Activated CD8-positive, alpha-beta memory T cell treated with anti-CD3 and anti-CD28 coated beads for 4 hours (primary cell): Measurements from ENCODE around the gene ARVCF.

Experiments
- DNase-seq, 2 donors: peaks; one replicate each; pipeline ENCODE4 v3.0.0-alpha.2; 2020; ENCODE audit warnings: low read depth in 2 of 2

Gene ARVCF

GRCh38 chr22:20029550-20030225 is 13.1 kb upstream of the ARVCF start:
- no peak for DNase-seq

- no peak for DNase-seq
These were observed 12.4 kb upstream of the ARVCF start for GRCh38 chr22:20028855-20029549.

- no peak for DNase-seq
These were observed 11.6 kb upstream of the ARVCF start for GRCh38 chr22:20027966-20028854.

GRCh38 chr22:20026996-20027601 is 10.5 kb upstream of the ARVCF start:
- no peak for DNase-seq

- DNase-seq: no peak
These were observed 9.7 kb upstream of the ARVCF start for GRCh38 chr22:20026204-20026908.

- no peak for DNase-seq
These were observed 9.0 kb upstream of the ARVCF start for GRCh38 chr22:20025401-20026203.

GRCh38 chr22:20024650-20025397 is 8.2 kb upstream of the ARVCF start:
- DNase-seq: no peak

GRCh38 chr22:20024225-20024624 is 7.6 kb upstream of the ARVCF start:
- DNase-seq: no peak

GRCh38 chr22:20022978-20023613 is 6.5 kb upstream of the ARVCF start:
- DNase-seq: no peak

GRCh38 chr22:20022231-20022977 is 5.8 kb upstream of the ARVCF start:
- no peak for DNase-seq

- DNase-seq: no peak
These were observed 4.9 kb upstream of the ARVCF start for GRCh38 chr22:20021196-20022181.

- peak; percentile 78 to 85 for DNase-seq
These were observed 4.0 kb upstream of the ARVCF start, which contains the start of gene TANGO2 for GRCh38 chr22:20020533-20021195. Gene TANGO2 (plus strand): TSS chr22:20021110. CDS start chr22:20036799, 15,689 bp downstream.

- no peak for DNase-seq
These were observed 3.3 kb upstream of the ARVCF start for GRCh38 chr22:20019661-20020532.

- no peak for DNase-seq
These were observed 1.4 kb upstream of the ARVCF start for GRCh38 chr22:20018001-20018400.

- no peak for DNase-seq
These were observed 967 bp upstream of the ARVCF start for GRCh38 chr22:20017622-20017958.
